ENCODE measurements around the gene CYFIP2. TPM values are rescaled to one million over a fixed set of nuclear protein-coding genes. Genes with fewer than 3 reads are reported as not detected.

The CYFIP2 gene
- total and polyA plus RNA-seq, 2 donors (not counting 1 experiment from before 2014, with no cell fraction given): 5.0 to 27.6 TPM

DNA sequence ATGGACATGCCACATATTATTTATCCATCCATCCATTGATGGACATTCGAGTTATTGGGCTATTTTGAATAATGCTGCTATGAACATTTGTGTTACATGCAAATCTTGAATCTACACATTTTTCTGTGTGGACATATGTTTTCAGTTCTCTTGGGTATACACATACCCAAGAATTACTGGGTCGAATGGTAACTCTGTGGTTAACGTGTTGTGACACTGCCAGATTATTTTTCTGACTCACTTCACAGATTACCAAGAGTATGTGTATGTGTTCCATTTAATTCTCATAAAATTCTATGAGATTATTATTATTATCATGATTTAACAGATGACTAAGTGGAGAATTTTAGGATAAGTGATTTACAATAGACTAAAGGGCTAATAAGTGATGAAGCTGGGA, 26.7 kb downstream of the CYFIP2 start:
- no peak for DNase-seq (ENCODE audit: low read depth in 2 of 2)
- Histone ChIP-seq H3K4me2 (ENCODE audit: extremely low read depth, insufficient read depth, low read length) (no peak overlapping the region), H3K4me1 (ENCODE audit: control insufficient read depth, extremely low read depth, insufficient read depth, low read length) (peaks cover 5% of the 10 kb centered on the region), H3K36me3 (ENCODE audit: control insufficient read depth, insufficient read depth, low read length) (no peaks in the 10 kb centered on the region), H3K27me3 (ENCODE audit: control insufficient read depth, insufficient read depth, low read length) (no peaks in the 10 kb centered on the region), H4K20me1 (ENCODE audit: control insufficient read depth, extremely low read depth, insufficient read depth, low read length) (no peaks in the 10 kb centered on the region), H3K27ac (ENCODE audit: insufficient read depth, low read length) (no peak overlapping the region), H3K9ac (ENCODE audit: insufficient read depth, low read length) (no peak overlapping the region), H3K79me2 (ENCODE audit: control insufficient read depth, insufficient read depth, low read length) (no peaks in the 10 kb centered on the region), H2AFZ (ENCODE audit: low read length) (no peak overlapping the region), H3K4me3 (replicated peaks in 1 of 4; ENCODE audit: control extremely low read depth in 1 of 4, insufficient read depth in 1 of 4, low read depth in 3 of 4, low read length in 4 of 4) (no peak overlapping the region), H3K9me3 (ENCODE audit: control insufficient read depth, insufficient read depth, low read depth, low read length) (no peaks in the 10 kb centered on the region)
- TF ChIP-seq EZH2 (IDR thresholded peaks at IDR 0.05; ENCODE audit: low read length, missing control alignments): no peak
- TF ChIP-seq, protein P1, sequence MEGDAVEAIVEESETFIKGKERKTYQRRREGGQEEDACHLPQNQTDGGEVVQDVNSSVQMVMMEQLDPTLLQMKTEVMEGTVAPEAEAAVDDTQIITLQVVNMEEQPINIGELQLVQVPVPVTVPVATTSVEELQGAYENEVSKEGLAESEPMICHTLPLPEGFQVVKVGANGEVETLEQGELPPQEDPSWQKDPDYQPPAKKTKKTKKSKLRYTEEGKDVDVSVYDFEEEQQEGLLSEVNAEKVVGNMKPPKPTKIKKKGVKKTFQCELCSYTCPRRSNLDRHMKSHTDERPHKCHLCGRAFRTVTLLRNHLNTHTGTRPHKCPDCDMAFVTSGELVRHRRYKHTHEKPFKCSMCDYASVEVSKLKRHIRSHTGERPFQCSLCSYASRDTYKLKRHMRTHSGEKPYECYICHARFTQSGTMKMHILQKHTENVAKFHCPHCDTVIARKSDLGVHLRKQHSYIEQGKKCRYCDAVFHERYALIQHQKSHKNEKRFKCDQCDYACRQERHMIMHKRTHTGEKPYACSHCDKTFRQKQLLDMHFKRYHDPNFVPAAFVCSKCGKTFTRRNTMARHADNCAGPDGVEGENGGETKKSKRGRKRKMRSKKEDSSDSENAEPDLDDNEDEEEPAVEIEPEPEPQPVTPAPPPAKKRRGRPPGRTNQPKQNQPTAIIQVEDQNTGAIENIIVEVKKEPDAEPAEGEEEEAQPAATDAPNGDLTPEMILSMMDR (conservative IDR thresholded peaks at IDR 0.05 in 1 of 2, IDR thresholded peaks at IDR 0.05 in 1 of 2; ENCODE audit: low read depth in 1 of 2, low read length in 2 of 2): no peak

DNA sequence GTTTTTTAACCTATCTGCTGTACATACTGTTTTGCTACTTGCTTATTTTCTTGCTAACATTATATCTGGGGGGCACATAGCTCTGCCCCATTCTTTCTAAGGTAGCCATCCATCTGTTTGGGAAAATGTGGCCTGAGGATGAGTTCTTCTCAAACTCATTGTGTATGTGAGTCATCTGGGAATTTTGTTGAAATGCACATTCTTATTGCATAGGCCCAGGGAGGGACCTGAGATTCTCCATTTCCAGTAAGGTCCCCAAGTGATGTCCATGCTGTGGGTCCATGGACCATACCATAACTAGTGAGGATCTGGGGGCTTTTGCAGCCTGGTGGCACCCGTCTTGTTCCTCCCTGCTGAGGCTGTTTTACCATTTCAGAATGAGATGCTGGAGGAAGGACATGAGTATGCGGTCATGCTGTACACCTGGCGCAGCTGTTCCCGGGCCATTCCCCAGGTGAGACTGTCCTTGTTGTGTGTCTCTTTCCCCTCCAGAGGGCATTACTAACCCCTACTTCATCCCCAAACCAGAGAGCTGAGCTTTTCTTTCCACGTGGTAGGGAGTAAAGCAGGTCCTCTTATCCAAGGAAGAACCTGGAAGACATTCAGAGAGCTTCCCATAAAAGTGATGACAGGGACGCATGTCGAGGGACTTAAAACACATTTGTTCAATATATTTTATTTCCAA, 28.6 kb downstream of the CYFIP2 start:
- Histone ChIP-seq H3K4me1 (ENCODE audit: control insufficient read depth, extremely low read depth, insufficient read depth, low read length) (peaks cover 5% of the 10 kb centered on the region), H4K20me1 (ENCODE audit: control insufficient read depth, extremely low read depth, insufficient read depth, low read length) (no peaks in the 10 kb centered on the region)

GRCh38 chr5:157295247-157295646, 29.3 kb downstream of the CYFIP2 start:
- Histone ChIP-seq H3K9me3 (ENCODE audit: control insufficient read depth, insufficient read depth, low read depth, low read length) (no peaks in the 10 kb centered on the region), H3K27me3 (ENCODE audit: control insufficient read depth, insufficient read depth, low read length) (no peaks in the 10 kb centered on the region), H2AFZ (ENCODE audit: low read length) (no peak overlapping the region), H3K36me3 (ENCODE audit: control insufficient read depth, insufficient read depth, low read length) (no peaks in the 10 kb centered on the region), H3K9ac (ENCODE audit: insufficient read depth, low read length) (no peak overlapping the region), H3K79me2 (ENCODE audit: control insufficient read depth, insufficient read depth, low read length) (no peaks in the 10 kb centered on the region), H3K4me3 (replicated peaks in 1 of 4; ENCODE audit: control extremely low read depth in 1 of 4, insufficient read depth in 1 of 4, low read depth in 3 of 4, low read length in 4 of 4) (no peak overlapping the region), H3K4me2 (ENCODE audit: extremely low read depth, insufficient read depth, low read length) (no peak overlapping the region), H4K20me1 (ENCODE audit: control insufficient read depth, extremely low read depth, insufficient read depth, low read length) (no peaks in the 10 kb centered on the region), H3K4me1 (ENCODE audit: control insufficient read depth, extremely low read depth, insufficient read depth, low read length) (peaks cover 2% of the 10 kb centered on the region), H3K27ac (ENCODE audit: insufficient read depth, low read length) (no peak overlapping the region)
- no peak for TF ChIP-seq EZH2 (IDR thresholded peaks at IDR 0.05; ENCODE audit: low read length, missing control alignments)
- TF ChIP-seq, protein P1 (conservative IDR thresholded peaks at IDR 0.05 in 1 of 2, IDR thresholded peaks at IDR 0.05 in 1 of 2; ENCODE audit: low read depth in 1 of 2, low read length in 2 of 2): no peak
- DNase-seq (ENCODE audit: low read depth in 2 of 2): no peak

More for the DNA sequence above, 28.6 kb downstream of the CYFIP2 start:
- Histone ChIP-seq H3K4me3 (replicated peaks in 1 of 4; ENCODE audit: control extremely low read depth in 1 of 4, insufficient read depth in 1 of 4, low read depth in 3 of 4, low read length in 4 of 4) (no peak overlapping the region), H3K27me3 (ENCODE audit: control insufficient read depth, insufficient read depth, low read length) (no peaks in the 10 kb centered on the region), H3K27ac (ENCODE audit: insufficient read depth, low read length) (no peak overlapping the region), H3K9ac (ENCODE audit: insufficient read depth, low read length) (no peak overlapping the region), H3K4me2 (ENCODE audit: extremely low read depth, insufficient read depth, low read length) (no peak overlapping the region), H3K36me3 (ENCODE audit: control insufficient read depth, insufficient read depth, low read length) (no peaks in the 10 kb centered on the region), H3K9me3 (ENCODE audit: control insufficient read depth, insufficient read depth, low read depth, low read length) (no peaks in the 10 kb centered on the region), H3K79me2 (ENCODE audit: control insufficient read depth, insufficient read depth, low read length) (no peaks in the 10 kb centered on the region), H2AFZ (ENCODE audit: low read length) (no peak overlapping the region)
- DNase-seq (ENCODE audit: low read depth in 2 of 2): no peak
- TF ChIP-seq, protein P1 (conservative IDR thresholded peaks at IDR 0.05 in 1 of 2, IDR thresholded peaks at IDR 0.05 in 1 of 2; ENCODE audit: low read depth in 1 of 2, low read length in 2 of 2): no peak
- TF ChIP-seq EZH2 (IDR thresholded peaks at IDR 0.05; ENCODE audit: low read length, missing control alignments): no peak

All from fibroblast of lung (primary cell).